Activated T-helper 17 cell treated with anti-CD3 and anti-CD28 coated beads, Interleukin-2, amount 50 U/mL, for 72 hours (primary cell): ENCODE results near the gene ZNF586. TPM values are rescaled to one million over a fixed set of nuclear protein-coding genes. Genes with fewer than 3 reads are reported as not detected.
"Not testable (repeated sequence)": the region's sequence is repeated elsewhere in the genome, so short reads cannot be mapped to it uniquely, and the experiment has no call there.

ENCODE experiments used
- ATAC-seq: fragments of 150-1000 bp; cut with Tn5 transposase; replicated peaks from 2 replicates; pipeline ENCODE4 v1.10.0; 2021; ENCODE audit warnings: mild to moderate bottlenecking, moderate library complexity
- H3K27ac Mint-ChIP-seq: one replicate; pipeline ENCODE4 v1.8.0; 2022; ENCODE audit warnings: mixed read lengths
- H3K27me3 Mint-ChIP-seq: one replicate; pipeline ENCODE4 v1.8.0; 2022; ENCODE audit warnings: mixed read lengths
- H3K36me3 Mint-ChIP-seq: one replicate; pipeline ENCODE4 v1.8.0; 2022; ENCODE audit warnings: low read depth, mild to moderate bottlenecking, mixed read lengths
- H3K4me1 Mint-ChIP-seq: one replicate; pipeline ENCODE4 v1.8.0; 2022; ENCODE audit warnings: mixed read lengths
- H3K4me3 Mint-ChIP-seq: one replicate; pipeline ENCODE4 v1.8.0; 2022; ENCODE audit warnings: mild to moderate bottlenecking, mixed read lengths
- H3K9me3 Mint-ChIP-seq: one replicate; pipeline ENCODE4 v1.8.0; 2022; ENCODE audit warnings: mixed read lengths
- total RNA-seq, 2 donors: library from RNA; stranded (reverse); gene quantifications; one replicate each; pipeline ENCODE4 v1.2.3, GENCODE V29; 2022

Gene ZNF586
- total RNA-seq, 2 donors from 2014 or later: 16.0 to 21.0 TPM

DNA sequence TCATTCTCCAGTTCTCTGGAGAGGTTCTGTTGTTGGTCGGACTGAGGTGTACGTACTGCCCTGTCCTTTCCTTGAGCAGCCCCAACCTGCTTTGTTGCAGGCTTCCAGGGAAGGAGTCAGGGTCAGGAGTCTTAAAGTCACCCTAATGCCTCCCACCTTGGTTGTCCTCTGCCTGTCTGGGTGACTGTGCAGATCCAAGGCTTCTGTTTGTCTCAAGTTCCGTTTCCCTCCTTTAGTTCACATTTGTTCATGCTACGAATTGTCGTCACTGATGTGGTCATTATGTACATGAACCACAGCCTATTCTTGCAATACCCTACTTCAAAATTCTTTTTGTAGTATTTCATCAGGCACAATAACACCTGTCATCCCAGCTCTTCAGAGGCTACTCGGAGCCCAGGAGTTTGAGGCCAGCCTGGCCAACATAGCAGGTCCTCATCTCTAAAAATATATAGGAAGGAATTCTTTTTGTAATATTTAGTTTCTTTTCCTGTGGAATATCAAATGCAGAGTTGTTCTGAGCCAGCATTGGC lies 7.4 kb downstream of the ZNF586 start:
- Mint-ChIP-seq H3K27me3 (no peaks in the 10 kb centered on the region), H3K27ac (no peak overlapping the region)

DNA sequence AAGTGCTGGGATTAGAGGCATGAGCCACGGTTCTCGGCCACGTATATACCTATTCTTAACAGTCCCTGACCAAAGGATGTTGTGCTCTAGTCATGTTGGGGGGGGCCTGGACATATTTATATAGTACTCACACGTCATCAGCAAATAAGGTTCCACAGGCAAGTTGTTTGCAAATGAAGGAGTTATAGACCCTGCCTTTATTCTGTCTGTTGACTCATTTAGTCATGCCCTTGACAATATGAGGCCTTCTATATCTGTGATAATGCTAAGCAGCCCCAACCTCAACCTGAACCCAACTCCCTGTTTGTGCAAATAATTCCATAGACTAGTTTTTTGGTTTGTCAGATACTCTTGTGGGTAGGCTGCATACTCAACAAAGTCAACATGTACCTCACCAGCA lies 8.9 kb downstream of the ZNF586 start:
- Mint-ChIP-seq H3K4me1 (peaks cover 6% of the 10 kb centered on the region), H3K9me3 (peaks cover 41% of the 10 kb centered on the region), H3K27me3 (no peaks in the 10 kb centered on the region), H3K4me3 (no peak overlapping the region), H3K36me3 (peaks cover 87% of the 10 kb centered on the region), H3K27ac (no peak overlapping the region)
- no peak for ATAC-seq

More for the DNA sequence above, 7.4 kb downstream of the ZNF586 start:
- Mint-ChIP-seq H3K4me1 (peaks cover 11% of the 10 kb centered on the region), H3K9me3 (peaks cover 45% of the 10 kb centered on the region), H3K36me3 (peaks cover 95% of the 10 kb centered on the region), H3K4me3 (no peak overlapping the region)
- ATAC-seq: no peak

DNA sequence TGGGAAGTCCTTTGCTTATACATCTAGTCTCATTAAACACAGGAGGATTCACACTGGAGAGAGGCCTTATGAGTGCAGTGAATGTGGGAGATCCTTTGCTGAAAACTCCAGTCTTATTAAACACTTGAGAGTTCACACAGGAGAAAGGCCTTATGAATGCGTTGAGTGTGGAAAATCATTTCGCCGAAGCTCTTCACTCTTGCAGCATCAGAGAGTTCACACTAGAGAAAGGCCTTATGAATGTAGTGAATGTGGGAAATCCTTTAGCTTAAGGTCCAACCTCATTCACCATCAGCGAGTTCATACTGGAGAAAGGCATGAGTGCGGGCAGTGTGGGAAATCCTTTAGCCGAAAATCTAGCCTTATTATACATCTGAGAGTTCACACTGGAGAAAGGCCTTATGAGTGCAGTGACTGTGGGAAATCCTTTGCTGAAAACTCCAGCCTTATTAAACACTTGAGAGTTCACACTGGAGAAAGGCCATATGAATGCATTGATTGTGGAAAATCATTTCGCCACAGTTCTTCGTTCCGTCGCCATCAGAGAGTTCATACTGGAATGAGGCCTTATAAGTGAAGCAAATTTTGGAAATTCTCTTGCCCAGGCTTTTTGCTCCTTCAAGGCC lies 9.9 kb downstream of the ZNF586 start:
- Mint-ChIP-seq H3K9me3 (peaks cover 36% of the 10 kb centered on the region), H3K4me1 (no peaks in the 10 kb centered on the region), H3K27me3 (no peaks in the 10 kb centered on the region), H3K27ac (no peak overlapping the region), H3K36me3 (peaks cover 79% of the 10 kb centered on the region), H3K4me3 (no peak overlapping the region)
- no peak for ATAC-seq

DNA sequence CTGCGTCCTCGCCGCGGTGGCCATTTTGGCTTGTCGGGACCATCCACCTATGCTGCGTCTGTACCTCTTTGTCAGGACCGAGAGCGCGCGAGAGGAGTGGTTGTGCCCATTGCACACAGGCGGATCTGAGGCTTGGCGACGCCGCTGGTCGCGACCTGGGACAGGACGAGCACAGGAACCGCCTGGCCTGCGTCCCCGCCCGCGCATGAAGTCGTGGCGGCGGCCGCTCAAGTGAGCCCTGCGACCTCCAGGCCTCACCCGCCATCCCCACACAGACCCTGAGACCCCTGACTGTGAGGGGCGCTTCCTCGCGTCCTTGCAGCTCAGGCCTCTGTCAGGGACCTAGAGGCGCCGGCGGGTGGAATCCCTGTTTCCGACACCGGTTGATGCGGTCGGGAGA lies 16.8 kb downstream of the ZNF586 start:
- no peak for ATAC-seq
- Mint-ChIP-seq H3K27ac (no peak overlapping the region), H3K4me3 (no peak overlapping the region), H3K27me3 (no peaks in the 10 kb centered on the region), H3K4me1 (no peaks in the 10 kb centered on the region), H3K9me3 (peaks cover 8% of the 10 kb centered on the region), H3K36me3 (peaks cover 66% of the 10 kb centered on the region)

DNA sequence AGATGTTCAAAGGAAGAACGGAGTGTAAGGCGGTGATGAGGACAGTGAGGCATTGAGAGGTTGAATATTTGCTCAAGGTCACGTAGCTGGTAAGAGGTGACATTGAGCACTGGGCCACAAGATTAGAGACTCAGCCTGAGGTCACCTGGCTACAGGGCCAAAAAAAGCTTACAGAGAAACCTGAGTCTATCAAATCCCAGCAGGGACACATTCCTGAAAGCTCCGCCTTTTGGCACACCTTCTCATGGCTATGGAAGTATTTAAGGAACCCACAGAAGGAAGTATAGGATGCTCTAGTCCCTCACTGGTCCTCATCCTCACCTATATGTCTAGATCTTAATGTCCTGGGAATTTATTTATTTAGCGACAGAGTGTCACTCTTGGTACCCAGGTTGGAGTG lies 17.4 kb downstream of the ZNF586 start:
- H3K9me3 Mint-ChIP-seq: peaks cover 8% of the 10 kb centered on the region

DNA sequence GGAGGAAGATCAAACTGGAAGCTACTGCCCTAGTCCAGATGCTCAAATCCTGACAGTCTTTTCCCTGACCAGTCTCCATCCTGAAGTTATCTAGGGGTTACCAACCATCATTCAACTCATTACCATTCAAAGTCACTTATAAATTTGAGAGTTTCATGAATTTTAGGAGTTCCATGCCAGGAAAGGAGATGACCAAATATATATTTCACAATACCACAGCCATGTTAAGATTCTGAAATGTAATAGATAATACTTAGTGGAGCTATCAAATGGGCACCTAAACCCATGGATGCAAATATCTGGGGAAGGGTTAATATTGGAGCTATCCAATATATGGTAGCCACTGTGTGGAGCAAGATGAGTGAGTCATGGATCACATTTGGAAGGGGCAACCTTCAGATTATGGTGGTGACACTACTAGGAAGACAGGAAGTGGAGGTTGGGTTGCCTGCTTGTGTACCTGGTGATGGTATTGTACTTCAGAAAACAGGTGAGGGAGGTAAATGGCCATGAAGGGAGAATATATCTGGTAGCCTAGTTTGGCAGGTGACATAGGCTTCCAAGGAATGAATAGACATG lies 18.7 kb downstream of the ZNF586 start:
- H3K4me1 Mint-ChIP-seq: no peaks in the 10 kb centered on the region
- H3K27ac Mint-ChIP-seq: no peak overlapping the region

More for the DNA sequence above, 17.4 kb downstream of the ZNF586 start:
- Mint-ChIP-seq H3K4me1 (no peaks in the 10 kb centered on the region), H3K4me3 (no peak overlapping the region), H3K36me3 (peaks cover 66% of the 10 kb centered on the region), H3K27ac (no peak overlapping the region), H3K27me3 (no peaks in the 10 kb centered on the region)
- no peak for ATAC-seq

DNA sequence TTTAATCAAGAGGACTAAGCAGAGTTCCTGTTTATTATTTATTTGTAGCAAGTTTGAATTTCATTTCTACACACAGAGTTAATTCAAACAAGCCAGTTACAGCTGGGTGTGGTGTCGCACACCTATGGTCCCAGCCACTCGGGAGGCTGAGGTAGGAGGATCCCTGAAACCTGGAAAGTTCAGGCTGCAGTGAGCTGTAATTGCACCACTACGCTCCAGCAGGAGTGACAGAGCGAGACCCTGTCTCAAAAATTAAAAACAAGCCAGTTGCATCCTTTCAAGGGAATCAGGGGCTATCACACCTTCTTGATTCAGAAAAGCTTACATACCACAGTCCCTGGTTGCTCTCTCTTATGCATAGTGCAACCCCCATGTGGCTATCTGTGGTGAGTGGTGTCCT lies 19.8 kb downstream of the ZNF586 start:
- no peaks in the 10 kb centered on the region for H3K27me3 Mint-ChIP-seq
- peaks cover 77% of the 10 kb centered on the region for H3K36me3 Mint-ChIP-seq
- H3K4me3 Mint-ChIP-seq: no peak overlapping the region
- ATAC-seq: no peak
- peaks cover 8% of the 10 kb centered on the region for H3K9me3 Mint-ChIP-seq
- no peak overlapping the region for H3K27ac Mint-ChIP-seq
- no peaks in the 10 kb centered on the region for H3K4me1 Mint-ChIP-seq

More for the DNA sequence above, 18.7 kb downstream of the ZNF586 start:
- ATAC-seq: no peak
- Mint-ChIP-seq H3K9me3 (peaks cover 8% of the 10 kb centered on the region), H3K36me3 (peaks cover 68% of the 10 kb centered on the region), H3K4me3 (no peak overlapping the region), H3K27me3 (no peaks in the 10 kb centered on the region)

DNA sequence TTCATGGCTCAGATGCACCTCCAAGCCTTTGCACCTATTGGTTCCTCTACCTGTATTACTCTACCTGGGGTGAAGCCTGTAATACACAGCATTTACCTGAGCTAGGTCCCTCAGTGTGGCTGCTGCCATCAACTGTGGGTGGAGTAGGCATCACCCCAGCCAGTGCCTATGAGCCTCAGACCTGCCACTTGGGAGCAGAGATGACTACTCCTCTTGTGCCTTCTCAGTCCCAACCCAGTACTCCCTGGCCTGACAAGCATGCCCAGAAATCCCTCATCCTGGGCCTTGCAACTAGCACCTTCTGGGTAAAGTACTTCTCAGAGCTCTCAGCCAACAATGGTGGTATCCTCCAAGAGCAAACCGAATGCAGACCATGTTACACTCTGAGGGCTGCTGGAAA lies 27.1 kb downstream of the ZNF586 start:
- peaks cover 58% of the 10 kb centered on the region for H3K36me3 Mint-ChIP-seq
- H3K27ac Mint-ChIP-seq, H3K4me1 Mint-ChIP-seq, H3K9me3 Mint-ChIP-seq, H3K27me3 Mint-ChIP-seq, ATAC-seq, H3K4me3 Mint-ChIP-seq: not testable (repeated sequence)

DNA sequence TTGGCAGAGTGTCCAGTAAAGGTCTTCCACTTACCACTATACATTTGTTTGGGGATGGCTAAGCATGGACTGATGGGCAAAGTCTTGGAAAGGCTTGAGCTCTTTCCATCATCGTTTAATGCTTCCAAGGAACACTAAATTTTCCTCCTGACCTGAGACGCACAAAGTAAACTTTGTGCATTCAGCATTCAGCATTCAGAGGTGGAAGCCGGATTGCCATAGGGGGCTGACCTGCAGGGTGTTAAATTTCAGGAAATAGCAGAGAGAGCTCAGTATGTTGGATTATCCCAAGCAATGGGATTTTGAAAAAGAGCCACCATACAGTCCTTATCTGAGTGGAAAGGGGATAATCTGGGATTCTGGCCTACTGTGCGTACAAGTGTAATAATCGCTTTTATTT lies 31.2 kb downstream of the ZNF586 start:
- Mint-ChIP-seq H3K27me3 (no peaks in the 10 kb centered on the region), H3K36me3 (peaks cover 43% of the 10 kb centered on the region)

DNA sequence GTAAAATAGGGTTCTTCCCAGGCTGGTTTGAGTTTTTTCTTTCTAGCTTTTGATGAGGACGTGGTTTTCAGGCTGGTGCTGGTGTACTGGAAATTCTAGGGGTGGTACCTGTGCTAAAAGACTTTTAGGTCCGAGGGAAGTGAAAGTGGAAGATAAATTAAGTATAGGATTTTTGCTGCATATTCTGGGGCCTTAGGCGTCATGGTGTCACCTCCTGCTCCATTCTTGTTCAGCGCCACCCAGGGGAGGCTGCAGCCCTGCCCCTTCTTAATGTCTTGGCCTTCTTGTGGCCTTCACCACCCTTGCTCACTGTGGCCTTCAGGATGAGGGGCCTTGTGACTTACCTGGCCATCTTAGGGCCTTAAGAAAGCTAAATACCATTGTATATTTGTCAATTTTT lies 32.8 kb downstream of the ZNF586 start:
- Mint-ChIP-seq H3K9me3 (no peaks in the 10 kb centered on the region), H3K27me3 (no peaks in the 10 kb centered on the region), H3K36me3 (peaks cover 40% of the 10 kb centered on the region), H3K27ac (no peak overlapping the region), H3K4me3 (no peak overlapping the region), H3K4me1 (peaks cover 7% of the 10 kb centered on the region)
- no peak for ATAC-seq

More for the DNA sequence above, 31.2 kb downstream of the ZNF586 start:
- no peak for ATAC-seq
- H3K27ac Mint-ChIP-seq: no peak overlapping the region
- no peak overlapping the region for H3K4me3 Mint-ChIP-seq
- H3K4me1 Mint-ChIP-seq: peaks cover 7% of the 10 kb centered on the region
- no peaks in the 10 kb centered on the region for H3K9me3 Mint-ChIP-seq

DNA sequence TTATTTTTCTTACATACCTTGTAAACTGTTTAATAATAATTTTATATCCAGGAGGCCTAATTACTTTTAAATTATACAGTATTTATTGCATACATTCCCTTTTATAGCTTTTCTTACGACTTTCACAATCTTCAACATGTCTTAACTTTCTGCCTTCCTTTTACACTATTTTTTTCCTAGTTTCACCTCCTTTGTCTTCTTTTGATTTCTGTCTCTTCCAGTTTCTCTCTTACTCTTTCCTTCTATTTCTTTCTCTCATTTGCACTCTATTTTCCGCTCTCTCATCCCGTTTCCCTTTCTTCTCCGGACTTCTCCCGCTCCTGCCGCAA lies 33.8 kb downstream of the ZNF586 start:
- Mint-ChIP-seq H3K27me3 (no peaks in the 10 kb centered on the region), H3K4me1 (peaks cover 7% of the 10 kb centered on the region), H3K36me3 (peaks cover 49% of the 10 kb centered on the region), H3K9me3 (no peaks in the 10 kb centered on the region), H3K4me3 (no peak overlapping the region), H3K27ac (peak overlapping the region; percentile 35)
- ATAC-seq: no peak

DNA sequence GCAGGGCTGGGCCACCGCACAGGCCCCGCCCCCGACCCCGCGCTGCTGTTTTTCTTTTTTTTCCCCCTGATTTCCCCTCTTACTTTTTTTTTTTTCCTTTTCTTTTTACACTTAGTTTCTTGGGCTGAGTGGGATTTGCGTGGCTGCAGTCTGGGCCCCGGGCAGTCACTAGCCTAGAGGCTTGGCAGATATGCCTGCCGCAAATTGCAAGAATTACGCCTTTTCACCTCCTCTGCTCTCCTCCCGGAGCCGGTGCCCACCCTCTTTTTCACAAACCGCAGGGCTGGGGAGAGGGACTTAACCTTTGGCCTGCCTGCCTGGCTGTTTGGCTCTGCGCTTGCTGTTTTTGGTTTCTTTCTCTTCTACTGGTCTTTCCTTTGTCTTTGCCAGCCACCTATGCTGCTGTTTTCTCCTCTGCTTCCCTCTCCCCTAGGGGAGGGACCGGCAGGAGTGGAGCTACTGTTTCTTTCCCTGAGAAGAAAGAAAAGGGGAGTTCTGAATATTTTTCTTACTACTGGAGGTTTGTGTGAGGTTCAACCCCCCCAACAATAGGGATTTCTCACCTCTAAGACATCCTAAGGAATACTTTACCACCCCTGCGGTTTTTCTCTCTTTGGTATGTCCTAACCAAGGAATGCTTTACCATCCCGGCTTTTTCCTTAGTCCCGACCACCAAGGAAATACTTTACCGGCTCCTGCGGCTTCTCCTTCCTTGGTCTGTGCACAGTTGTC lies 34.3 kb downstream of the ZNF586 start:
- Mint-ChIP-seq H3K27ac (peak overlapping the region; percentile 35), H3K27me3 (no peaks in the 10 kb centered on the region), H3K36me3 (peaks cover 55% of the 10 kb centered on the region), H3K4me3 (peak overlapping the region; percentile 32), H3K9me3 (no peaks in the 10 kb centered on the region), H3K4me1 (peaks cover 7% of the 10 kb centered on the region)
- ATAC-seq: no peak

DNA sequence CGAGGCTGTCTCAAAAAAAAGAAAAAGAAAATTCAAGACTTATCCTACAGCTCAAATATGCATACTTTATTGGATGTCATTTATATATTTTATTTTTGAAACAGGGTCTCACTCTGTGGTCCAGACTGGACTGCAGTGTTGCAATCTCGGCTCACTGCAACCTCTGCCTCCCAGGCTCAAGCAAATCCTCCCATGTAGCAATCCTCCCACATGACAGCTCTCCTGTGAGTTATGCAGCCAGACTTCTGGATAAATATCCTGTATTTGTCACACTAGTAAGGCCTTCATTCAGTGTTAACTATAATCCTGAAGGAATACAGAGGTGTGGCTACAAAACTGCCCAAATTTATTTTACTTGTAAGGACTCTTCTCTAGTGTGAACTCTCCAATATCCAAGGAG lies 38.1 kb downstream of the ZNF586 start:
- no peak overlapping the region for H3K27ac Mint-ChIP-seq
- H3K4me3 Mint-ChIP-seq: no peak overlapping the region
- H3K9me3 Mint-ChIP-seq: no peaks in the 10 kb centered on the region
- H3K4me1 Mint-ChIP-seq: peaks cover 13% of the 10 kb centered on the region
- peaks cover 69% of the 10 kb centered on the region for H3K36me3 Mint-ChIP-seq
- no peaks in the 10 kb centered on the region for H3K27me3 Mint-ChIP-seq
- no peak for ATAC-seq

DNA sequence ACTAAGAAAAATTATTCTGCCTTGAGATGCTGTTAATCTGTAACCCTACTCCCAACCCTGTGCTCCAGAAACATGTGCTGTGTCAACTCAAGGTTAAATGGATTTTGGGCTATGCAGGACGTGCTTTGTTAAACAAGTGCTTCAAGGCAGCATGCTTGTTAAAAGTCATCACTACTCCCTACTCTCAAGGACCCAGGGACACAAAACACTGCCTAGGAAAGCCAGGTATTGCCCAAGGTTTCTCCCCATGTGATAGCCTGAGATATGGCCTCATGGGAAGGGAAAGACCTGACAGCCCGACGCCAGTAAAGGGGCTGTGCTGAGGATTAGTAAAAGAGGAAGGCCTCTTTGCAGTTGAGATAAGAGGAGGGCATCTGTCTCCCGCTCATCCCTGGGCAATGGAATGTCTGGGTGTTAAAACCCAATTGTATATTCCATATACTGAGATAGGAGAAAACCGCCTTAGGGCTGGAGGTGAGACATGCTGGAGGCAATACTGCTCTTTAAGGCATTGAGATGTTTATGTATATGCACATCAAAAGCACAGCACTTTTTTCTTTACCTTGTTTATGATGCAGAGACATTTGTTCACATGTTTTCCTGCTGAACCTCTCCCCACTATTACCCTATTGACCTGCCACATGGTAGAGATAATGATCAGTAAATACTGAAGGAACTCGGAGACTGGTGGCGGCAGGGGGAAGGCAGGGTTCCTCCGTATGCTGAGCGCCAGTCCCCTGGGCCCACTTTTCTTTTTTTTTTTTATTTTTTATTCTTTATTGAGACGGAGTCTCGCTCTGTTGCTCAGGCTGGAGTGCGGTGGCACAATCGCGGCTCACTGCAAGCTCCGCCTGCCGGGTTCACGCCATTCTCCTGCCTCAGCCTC lies 41.2 kb downstream of the ZNF586 start:
- not testable (repeated sequence) for ATAC-seq, H3K9me3 Mint-ChIP-seq, H3K27ac Mint-ChIP-seq

More for the DNA sequence above, 41.2 kb downstream of the ZNF586 start:
- not testable (repeated sequence) for H3K4me3 Mint-ChIP-seq, H3K27me3 Mint-ChIP-seq
- Mint-ChIP-seq H3K36me3 (peaks cover 60% of the 10 kb centered on the region), H3K4me1 (peaks cover 20% of the 10 kb centered on the region)
